Heart left ventricle (tissue), 16 donors: ENCODE measurements around the gene CNDP1. TPM values are rescaled to one million over a fixed set of nuclear protein-coding genes. Genes with fewer than 3 reads are reported as not detected.

ENCODE experiments used
- ATAC-seq, 4 donors: fragments of 200-7000 bp; cut with Tn5 transposase; one replicate each; pipeline ENCODE4 v1.9.1; 2020 to 2022; ENCODE audit warnings: moderate library complexity in 4 of 4, mild to moderate bottlenecking in 3 of 4, moderate number of reproducible peaks in 1 of 4
- DNase-seq, 5 donors: peaks; one replicate each; pipeline ENCODE4 v3.0.0-alpha.2; 2020
- H3K27ac ChIP-seq, 12 donors: fragments of 200-600 bp; sonication (generic) in 4 of 12; one replicate each; pipeline versions ENCODE4 v1.5.0 to v1.8.0; 2016 to 2022; ENCODE audit warnings: mild to moderate bottlenecking in 2 of 12
- H3K27me3 ChIP-seq, 9 donors: fragments of 200-600 bp; sonication (generic) in 2 of 9; one replicate each; pipeline versions ENCODE4 v1.5.1 to v1.8.0; 2016 to 2022; ENCODE audit warnings: mild to moderate bottlenecking in 3 of 9
- H3K36me3 ChIP-seq, 9 donors: fragments of 200-600 bp; sonication (generic) in 2 of 9; one replicate each; pipeline versions ENCODE4 v1.5.0 to v1.8.0; 2018 to 2022; ENCODE audit warnings: mild to moderate bottlenecking in 2 of 9
- H3K4me1 ChIP-seq, 12 donors: fragments of 200-600 bp; sonication (generic) in 4 of 12; one replicate each; pipeline versions ENCODE4 v1.5.0 to v1.8.0; 2016 to 2022; ENCODE audit warnings: mild to moderate bottlenecking in 3 of 12
- H3K4me3 ChIP-seq, 12 donors: fragments of 200-600 bp; sonication (generic) in 4 of 12; one replicate each; pipeline versions ENCODE4 v1.5.0 to v1.8.0; 2017 to 2022; ENCODE audit warnings: mild to moderate bottlenecking in 9 of 12, moderate library complexity in 4 of 12
- H3K9me3 ChIP-seq, 12 donors: fragments of 200-600 bp; sonication (generic) in 4 of 12; one replicate each; pipeline versions ENCODE4 v1.5.0 to v1.8.0; 2016 to 2022; ENCODE audit warnings: mild to moderate bottlenecking in 1 of 12
- CTCF ChIP-seq, 12 donors: fragments of 200-600 bp; sonication (generic) in 4 of 12; IDR thresholded peaks; one replicate each; pipeline versions ENCODE4 v1.5.0 to v1.8.0; 2018 to 2022; ENCODE audit warnings: antibody characterized with exemption in 12 of 12, mild to moderate bottlenecking in 5 of 12
- POLR2A ChIP-seq, 2 donors: fragments of 450-650 bp; IDR thresholded peaks; one replicate each; pipeline ENCODE4 v1.6.1; 2017; ENCODE audit warnings: antibody characterized with exemption in 2 of 2, mild to moderate bottlenecking in 2 of 2, moderate library complexity in 2 of 2
- WGBS, 4 donors: extraction: QIAGEN DNeasy Blood & Tissue Kit in 2 of 4; methylation state at CpG; one replicate each; pipeline versions ENCODE4 v1.1.5 to v1.1.7; 2013 to 2018; 5-methylcytosine and 5-hydroxymethylcytosine counted together
- intact Hi-C, 10 donors: fragments of 100-400 bp; cut with DNase I; formaldehyde crosslinking; loops; one replicate each; pipeline versions ENCODE4 v1.11.1 to v1.14.2; 2022
- polyA plus RNA-seq, 2 donors: library from polyadenylated mRNA; stranded (reverse); fragments of 200-250 nt; gene quantifications; one replicate each; pipeline ENCODE4 v1.2.3, GENCODE V29; 2013
- total RNA-seq, 9 donors: library from RNA; depleted of rRNA in 2 of 9; stranded (reverse); fragments of >200 nt in 2 of 9; fragmentation: NEBNext Ultra II Directional in 3 of 9; extraction: Animal tissue kit (Norgen Biotek cat#: 25700) in 3 of 9; gene quantifications; one replicate each; pipeline versions ENCODE4 v1.1.0 to v1.2.4, GENCODE V29; 2016 to 2023
- donor health status: ischemic (EF 13 %, LVEDD 7.1; RV severe dilation, severe dysfunction).
- donor health status: healthy with polysubstance abuse.
- donor health status: DM: no; HTN: yes; CAD: no.
- donor health status: DM: no; HTN: no; CAD: no.
- donor health status: ischemic (EF 25% LVEDD 6.9; RV normal size, moderate dysfunction).
- donor health status: ischemic (EF 25% LVEDD 5.7; RV mildly dilated, moderate dysfunction).
- donor health status: healthy.
- donor health status: DM: yes; HTN: yes; CAD: no.
- donor health status: ischemic (EF 35%, LVEDD 5.7; RV mildly dilated, moderate dysfunction).
- donor health status: nonischemic (EF 11% LVEDD 7.7; RV severe dilation, severe dysfunction).
- donor health status: DM: yes; HTN: yes; CAD: no.
- donor health status: PGD.
- donor health status: ischemic (EF 29% LVEDD 5.4; RV normal size, mild dysfunction).
- donor health status: nonischemic (EF 23%, LVEDD 6.1; RV moderate dilation, normal function).

Gene CNDP1
- total and polyA plus RNA-seq, 11 donors = 0.03 TPM; not detected in 10

- H3K27me3 ChIP-seq = no peaks in the 10 kb centered on the region
- H3K4me1 ChIP-seq = peaks cover 0 to 5% (median 0%) of the 10 kb centered on the region in 12 donors
- no peak for ATAC-seq
- 78 to 84% (median 80%) methylated on average over 24 of the region's 24 CpGs for WGBS, 4 donors
- H3K4me3 ChIP-seq = no peak overlapping the region
- no peak for DNase-seq
- H3K9me3 ChIP-seq = no peaks in the 10 kb centered on the region
- H3K36me3 ChIP-seq = no peaks in the 10 kb centered on the region
- TF ChIP-seq POLR2A (IDR thresholded peaks at IDR 0.05) (no peak), CTCF (IDR thresholded peaks at IDR 0.05) (peak in 11 of 12 donors; percentile 10 to 48 (median 33))
- no peak overlapping the region for H3K27ac ChIP-seq
- intact Hi-C loops = loop anchor here in 1 of 10 donors (10.0 kb wide), 1 partner anchor 1722 kb away; no protein-coding TSS in a partner anchor
Observed at GRCh38 chr18:74623047-74623816, 88.9 kb downstream of the CNDP1 start.

GRCh38 chr18:74624466-74624865 is 90.2 kb downstream of the CNDP1 start:
- DNase-seq = no peak
- WGBS, 4 donors = 81 to 90% (median 88%) methylated on average over 8 of the region's 8 CpGs
- Histone ChIP-seq H3K9me3 (no peaks in the 10 kb centered on the region), H3K4me1 (peaks cover 0 to 5% (median 0%) of the 10 kb centered on the region in 12 donors), H3K27me3 (no peaks in the 10 kb centered on the region), H3K36me3 (no peaks in the 10 kb centered on the region), H3K4me3 (no peak overlapping the region), H3K27ac (no peak overlapping the region)
- ATAC-seq = no peak
- TF ChIP-seq CTCF (IDR thresholded peaks at IDR 0.05) (no peak), POLR2A (IDR thresholded peaks at IDR 0.05) (no peak)
- intact Hi-C loops = loop anchor here in 1 of 10 donors (10.0 kb wide), 1 partner anchor 1720 kb away; no protein-coding TSS in a partner anchor

- peaks cover 0 to 5% (median 0%) of the 10 kb centered on the region in 12 donors for H3K4me1 ChIP-seq
- H3K36me3 ChIP-seq = no peaks in the 10 kb centered on the region
- WGBS, 4 donors = 80 to 92% (median 88%) methylated on average over 5 of the region's 5 CpGs
- DNase-seq = no peak
- intact Hi-C loops = loop anchor here in 1 of 10 donors (10.0 kb wide), 1 partner anchor 1720 kb away; no protein-coding TSS in a partner anchor
- TF ChIP-seq CTCF (IDR thresholded peaks at IDR 0.05) (no peak), POLR2A (IDR thresholded peaks at IDR 0.05) (no peak)
- no peaks in the 10 kb centered on the region for H3K27me3 ChIP-seq
- H3K27ac ChIP-seq = no peak overlapping the region
- H3K9me3 ChIP-seq = no peaks in the 10 kb centered on the region
- no peak overlapping the region for H3K4me3 ChIP-seq
- ATAC-seq = no peak
Observed at GRCh38 chr18:74625157-74625556, 90.9 kb downstream of the CNDP1 start.

GRCh38 chr18:74626049-74626874 is 92.0 kb downstream of the CNDP1 start:
- Histone ChIP-seq H3K4me3 (no peak overlapping the region), H3K9me3 (no peaks in the 10 kb centered on the region), H3K27me3 (no peaks in the 10 kb centered on the region), H3K36me3 (peaks cover 0 to 6% (median 2%) of the 10 kb centered on the region in 9 donors), H3K27ac (no peak overlapping the region), H3K4me1 (peaks cover 0 to 12% (median 0%) of the 10 kb centered on the region in 12 donors)
- ATAC-seq (peak in 3 of 4 donors; percentile 34 to 56 (median 52)), DNase-seq (no peak)
- 68 to 74% (median 73%) methylated on average over 9 of the region's 9 CpGs for WGBS, 4 donors
- intact Hi-C loops = loop anchor here in 1 of 10 donors (10.0 kb wide), 1 partner anchor 1719 kb away; no protein-coding TSS in a partner anchor
- TF ChIP-seq CTCF (IDR thresholded peaks at IDR 0.05) (no peak), POLR2A (IDR thresholded peaks at IDR 0.05) (no peak)
